Placental pericyte (primary cell): ENCODE results near the gene INSM2. TPM values are rescaled to one million over a fixed set of nuclear protein-coding genes. Genes with fewer than 3 reads are reported as not detected.

ENCODE experiments used
- total RNA-seq: library from RNA; depleted of rRNA; stranded (reverse); fragments of >200 nt; gene quantifications from 2 replicates; pipeline ENCODE4 v1.2.3, GENCODE V29; 2012

The INSM2 gene
- not detected in 2 replicates for total RNA-seq

GRCh38 chr14:35533357-35534207 is at the start of gene INSM2:
Gene INSM2 (plus strand): TSS chr14:35534164. CDS start chr14:35534253, 89 bp downstream.

Other genes starting within 250 kb of the INSM2 start
- gene PSMA6, start 241.8 kb upstream of the INSM2 start, total RNA-seq, result 188 and 253 TPM in 2 replicates
- gene NFKBIA, start 129.4 kb upstream of the INSM2 start, total RNA-seq, result 139 and 179 TPM in 2 replicates